Measurements from ENCODE around the gene GRB10. TPM values are rescaled to one million over a fixed set of nuclear protein-coding genes. Genes with fewer than 3 reads are reported as not detected.

GRB10 gene
- total and polyA plus RNA-seq, 3 donors from 2014 or later = 54.0 to 81.9 (median 57.7) TPM

GRCh38 chr7:50594734-50595485 lies 187.8 kb downstream of the GRB10 start:
- H3K4me3 ChIP-seq = no peak overlapping the region
- intact Hi-C loops (cut with DNase I; ENCODE audit: low total_unique reads) = no loop called here

GRCh38 chr7:50594136-50594535 lies 188.6 kb downstream of the GRB10 start:
- TF ChIP-seq POLR2A (IDR thresholded peaks at IDR 0.05) (no peak), CTCF (IDR thresholded peaks at IDR 0.05) (no peak)
- no peaks in the 10 kb centered on the region for H3K9me3 ChIP-seq
- no peak for DNase-seq
- H3K27ac ChIP-seq = no peak overlapping the region
- no peaks in the 10 kb centered on the region for H3K27me3 ChIP-seq
- 81 to 82% methylated on average over 4 of the region's 4 CpGs for WGBS, 2 donors
- intact Hi-C loops (cut with DNase I; ENCODE audit: low total_unique reads) = no loop called here
- H3K36me3 ChIP-seq (ENCODE audit: low read depth, missing control alignments) = no peaks in the 10 kb centered on the region
- H3K4me1 ChIP-seq = peaks cover 6% of the 10 kb centered on the region
- no peak overlapping the region for H3K4me3 ChIP-seq

More at GRCh38 chr7:50594734-50595485, 187.8 kb downstream of the GRB10 start:
- Histone ChIP-seq H3K27me3 (no peaks in the 10 kb centered on the region), H3K36me3 (ENCODE audit: low read depth, missing control alignments) (no peaks in the 10 kb centered on the region), H3K4me1 (peaks cover 6% of the 10 kb centered on the region), H3K9me3 (no peaks in the 10 kb centered on the region), H3K27ac (no peak overlapping the region)
- TF ChIP-seq CTCF (IDR thresholded peaks at IDR 0.05) (no peak), POLR2A (IDR thresholded peaks at IDR 0.05) (no peak)
- WGBS, 2 donors = 40 to 57% methylated on average over 7 of the region's 7 CpGs
- DNase-seq = no peak

- no peak overlapping the region for H3K27ac ChIP-seq
- no peaks in the 10 kb centered on the region for H3K9me3 ChIP-seq
- H3K4me1 ChIP-seq = peaks cover 6% of the 10 kb centered on the region
- H3K27me3 ChIP-seq = no peaks in the 10 kb centered on the region
- intact Hi-C loops (cut with DNase I; ENCODE audit: low total_unique reads) = no loop called here
- TF ChIP-seq CTCF (IDR thresholded peaks at IDR 0.05) (no peak), POLR2A (IDR thresholded peaks at IDR 0.05) (no peak)
- H3K4me3 ChIP-seq = no peak overlapping the region
- DNase-seq = no peak
- 87 to 94% methylated on average over 11 to 13 of the region's 13 CpGs for WGBS, 2 donors
- H3K36me3 ChIP-seq (ENCODE audit: low read depth, missing control alignments) = no peaks in the 10 kb centered on the region
These were observed 189.8 kb downstream of the GRB10 start for GRCh38 chr7:50592940-50593339.

- 86 to 88% methylated on average over 21 of the region's 21 CpGs for WGBS, 2 donors
- Histone ChIP-seq H3K4me1 (peaks cover 6% of the 10 kb centered on the region), H3K36me3 (ENCODE audit: low read depth, missing control alignments) (no peaks in the 10 kb centered on the region), H3K4me3 (no peak overlapping the region), H3K9me3 (no peaks in the 10 kb centered on the region), H3K27me3 (no peaks in the 10 kb centered on the region), H3K27ac (no peak overlapping the region)
- intact Hi-C loops (cut with DNase I; ENCODE audit: low total_unique reads) = no loop called here
- no peak for DNase-seq
- TF ChIP-seq CTCF (IDR thresholded peaks at IDR 0.05) = no peak
- TF ChIP-seq POLR2A (IDR thresholded peaks at IDR 0.05) = no peak
These were observed 190.9 kb downstream of the GRB10 start for GRCh38 chr7:50591480-50592438.

All from testis (tissue), 3 donors.